ENCODE data around the gene NLRP1.

NLRP1 gene

GRCh38 chr17:5480962-5481361, 103.3 kb downstream of the NLRP1 start:
- H3K4me1 ChIP-seq (ENCODE audit: insufficient read depth, low read length, poor library complexity, severe bottlenecking), result peaks cover 29% of the 10 kb centered on the region
- H3K79me2 ChIP-seq (ENCODE audit: insufficient read depth, low read length), result peaks cover 74% of the 10 kb centered on the region
- no peak overlapping the region for H3K9ac ChIP-seq (ENCODE audit: low read depth, low read length, poor library complexity, severe bottlenecking)
- no peak overlapping the region for H2AFZ ChIP-seq (ENCODE audit: low read length)
- H3K9me2 ChIP-seq (replicated peaks; ENCODE audit: low read depth, low read length), result no peaks in the 10 kb centered on the region
- H3K4me2 ChIP-seq (ENCODE audit: low read depth, low read length, poor library complexity, severe bottlenecking), result no peak overlapping the region
- no peaks in the 10 kb centered on the region for H3F3A ChIP-seq (ENCODE audit: low read depth)
- peaks cover 64% of the 10 kb centered on the region for H3K36me3 ChIP-seq (ENCODE audit: insufficient read depth, low read length)
- H3K9me3 ChIP-seq (ENCODE audit: insufficient read depth, low read depth, low read length), result no peaks in the 10 kb centered on the region
- peaks cover 33% of the 10 kb centered on the region for H4K20me1 ChIP-seq (ENCODE audit: insufficient read depth, low read length, poor library complexity, severe bottlenecking)
- TF ChIP-seq CTCF (conservative IDR thresholded peaks at IDR 0.05; ENCODE audit: low read length) (no peak), EZH2phosphoT487 (IDR thresholded peaks at IDR 0.05; ENCODE audit: borderline replicate concordance) (no peak)
- no peaks in the 10 kb centered on the region for H3K27me3 ChIP-seq (ENCODE audit: insufficient read depth, low read length, poor library complexity, severe bottlenecking)
- no peak overlapping the region for H3K4me3 ChIP-seq (ENCODE audit: low read length, poor library complexity, severe bottlenecking)

- TF ChIP-seq EZH2phosphoT487 (IDR thresholded peaks at IDR 0.05; ENCODE audit: borderline replicate concordance), result no peak
- no peak for TF ChIP-seq CTCF (conservative IDR thresholded peaks at IDR 0.05; ENCODE audit: low read length)
- no peak overlapping the region for H3K9ac ChIP-seq (ENCODE audit: low read depth, low read length, poor library complexity, severe bottlenecking)
- peaks cover 81% of the 10 kb centered on the region for H3K36me3 ChIP-seq (ENCODE audit: insufficient read depth, low read length)
- H3K9me2 ChIP-seq (replicated peaks; ENCODE audit: low read depth, low read length), result no peaks in the 10 kb centered on the region
- no peaks in the 10 kb centered on the region for H3F3A ChIP-seq (ENCODE audit: low read depth)
- peaks cover 17% of the 10 kb centered on the region for H3K4me1 ChIP-seq (ENCODE audit: insufficient read depth, low read length, poor library complexity, severe bottlenecking)
- H3K9me3 ChIP-seq (ENCODE audit: insufficient read depth, low read depth, low read length), result no peaks in the 10 kb centered on the region
- H4K20me1 ChIP-seq (ENCODE audit: insufficient read depth, low read length, poor library complexity, severe bottlenecking), result peaks cover 24% of the 10 kb centered on the region
- peaks cover 54% of the 10 kb centered on the region for H3K79me2 ChIP-seq (ENCODE audit: insufficient read depth, low read length)
- H3K4me2 ChIP-seq (ENCODE audit: low read depth, low read length, poor library complexity, severe bottlenecking), result no peak overlapping the region
- no peaks in the 10 kb centered on the region for H3K27me3 ChIP-seq (ENCODE audit: insufficient read depth, low read length, poor library complexity, severe bottlenecking)
- H3K4me3 ChIP-seq (ENCODE audit: low read length, poor library complexity, severe bottlenecking), result no peak overlapping the region
- no peak overlapping the region for H2AFZ ChIP-seq (ENCODE audit: low read length)
These were observed 105.3 kb downstream of the NLRP1 start for GRCh38 chr17:5478992-5479391.

GRCh38 chr17:5473906-5474305, 110.4 kb downstream of the NLRP1 start:
- Histone ChIP-seq H3K9ac (ENCODE audit: low read depth, low read length, poor library complexity, severe bottlenecking) (no peak overlapping the region), H3K4me1 (ENCODE audit: insufficient read depth, low read length, poor library complexity, severe bottlenecking) (no peaks in the 10 kb centered on the region), H3K9me2 (replicated peaks; ENCODE audit: low read depth, low read length) (no peaks in the 10 kb centered on the region), H3K27me3 (ENCODE audit: insufficient read depth, low read length, poor library complexity, severe bottlenecking) (no peaks in the 10 kb centered on the region), H2AFZ (ENCODE audit: low read length) (no peak overlapping the region), H3F3A (ENCODE audit: low read depth) (no peaks in the 10 kb centered on the region), H3K4me2 (ENCODE audit: low read depth, low read length, poor library complexity, severe bottlenecking) (no peak overlapping the region), H4K20me1 (ENCODE audit: insufficient read depth, low read length, poor library complexity, severe bottlenecking) (peaks cover 4% of the 10 kb centered on the region), H3K79me2 (ENCODE audit: insufficient read depth, low read length) (peaks cover 16% of the 10 kb centered on the region), H3K4me3 (ENCODE audit: low read length, poor library complexity, severe bottlenecking) (no peak overlapping the region), H3K36me3 (ENCODE audit: insufficient read depth, low read length) (peaks cover 66% of the 10 kb centered on the region), H3K9me3 (ENCODE audit: insufficient read depth, low read depth, low read length) (no peaks in the 10 kb centered on the region)
- TF ChIP-seq CTCF (conservative IDR thresholded peaks at IDR 0.05; ENCODE audit: low read length) (no peak), EZH2phosphoT487 (IDR thresholded peaks at IDR 0.05; ENCODE audit: borderline replicate concordance) (no peak)

Data from Loucy (cell line).